Measurements from ENCODE around the gene KLHL17.

DNA sequence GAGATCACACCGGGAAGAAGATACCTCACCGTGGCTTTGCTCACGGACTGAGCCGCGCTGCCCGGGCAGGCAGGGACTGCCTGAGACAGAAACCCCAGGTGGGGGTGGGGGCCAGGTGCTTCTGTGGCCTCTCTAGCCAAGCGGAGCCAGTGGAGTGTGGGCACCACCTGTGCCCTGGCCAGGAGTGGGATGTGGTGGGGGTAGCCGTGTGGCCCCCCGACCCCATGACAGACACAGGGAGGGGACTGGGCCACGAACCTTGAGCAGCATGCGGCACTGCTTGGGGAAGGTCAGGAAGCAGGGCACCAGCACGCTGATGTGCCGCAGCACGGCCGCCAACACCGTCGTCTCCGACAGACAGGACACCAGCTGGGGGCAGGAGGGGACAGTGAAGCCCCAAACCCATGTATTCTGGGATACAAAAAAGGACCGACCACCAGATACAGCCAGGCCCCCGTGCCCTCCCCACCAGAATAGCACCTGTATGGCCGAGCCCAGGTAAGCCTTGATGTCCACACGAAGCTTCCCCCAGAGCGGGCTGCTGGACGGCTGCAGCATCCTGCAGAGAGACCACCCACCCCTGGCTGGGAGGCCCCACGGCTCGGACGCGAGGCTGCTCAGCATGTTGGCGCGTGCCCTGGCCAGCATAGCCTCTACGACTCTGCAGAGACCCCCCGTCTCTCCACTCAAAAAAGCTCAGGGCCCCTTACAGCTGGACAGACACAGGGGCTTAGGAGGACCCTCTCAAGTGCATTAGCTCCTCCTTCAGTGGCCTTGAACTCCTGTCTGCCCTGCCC, 6.7 kb upstream of the KLHL17 start:
- TF ChIP-seq, protein P1, sequence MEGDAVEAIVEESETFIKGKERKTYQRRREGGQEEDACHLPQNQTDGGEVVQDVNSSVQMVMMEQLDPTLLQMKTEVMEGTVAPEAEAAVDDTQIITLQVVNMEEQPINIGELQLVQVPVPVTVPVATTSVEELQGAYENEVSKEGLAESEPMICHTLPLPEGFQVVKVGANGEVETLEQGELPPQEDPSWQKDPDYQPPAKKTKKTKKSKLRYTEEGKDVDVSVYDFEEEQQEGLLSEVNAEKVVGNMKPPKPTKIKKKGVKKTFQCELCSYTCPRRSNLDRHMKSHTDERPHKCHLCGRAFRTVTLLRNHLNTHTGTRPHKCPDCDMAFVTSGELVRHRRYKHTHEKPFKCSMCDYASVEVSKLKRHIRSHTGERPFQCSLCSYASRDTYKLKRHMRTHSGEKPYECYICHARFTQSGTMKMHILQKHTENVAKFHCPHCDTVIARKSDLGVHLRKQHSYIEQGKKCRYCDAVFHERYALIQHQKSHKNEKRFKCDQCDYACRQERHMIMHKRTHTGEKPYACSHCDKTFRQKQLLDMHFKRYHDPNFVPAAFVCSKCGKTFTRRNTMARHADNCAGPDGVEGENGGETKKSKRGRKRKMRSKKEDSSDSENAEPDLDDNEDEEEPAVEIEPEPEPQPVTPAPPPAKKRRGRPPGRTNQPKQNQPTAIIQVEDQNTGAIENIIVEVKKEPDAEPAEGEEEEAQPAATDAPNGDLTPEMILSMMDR (IDR thresholded peaks at IDR 0.05) = no peak
- no peak for TF ChIP-seq POLR2A (IDR thresholded peaks at IDR 0.05)
